SK-N-SH (cell line): ENCODE data around the gene GPR15LG. TPM values are rescaled to one million over a fixed set of nuclear protein-coding genes. Genes with fewer than 3 reads are reported as not detected.

Source experiments
- CTCF ChIA-PET: fragments of 300-600, 350-600 bp; formaldehyde crosslinking; extraction: SDS; loops from one replicate; lab custom pipeline; 2021; lab: Yijun Ruan, JAX
- POLR2A ChIA-PET: fragments of 350-600 bp; sonication (Branson Sonifier 250); formaldehyde crosslinking; extraction: SDS; loops from one replicate; lab custom pipeline; 2020; ENCODE audit warnings: antibody characterized with exemption, inconsistent platforms; lab: Yijun Ruan, JAX
- DNase-seq: peaks from one replicate; pipeline ENCODE4 v3.0.0; 2012
- H2AFZ ChIP-seq: fragments of 200-600 bp; sonication (generic); 2 replicates; pipeline ENCODE4 v1.8.1; 2016; ENCODE audit warnings: antibody characterized with exemption, mild to moderate bottlenecking, low read depth
- H3F3A ChIP-seq: fragments of 200-600 bp; sonication (generic); replicated peaks from 2 replicates; pipeline ENCODE3; 2016; ENCODE audit warnings: antibody characterized with exemption, mild to moderate bottlenecking; ENCODE audit not compliant: insufficient read depth
- H3K27ac ChIP-seq, 2 experiments: fragments of 200-500 bp in 1 of 2; fragments of 200-600 bp in 1 of 2; sonication (Bioruptor generic) in 1 of 2; sonication (generic), shearing (Covaris generic) in 1 of 2; 2 replicates each; pipeline versions ENCODE4 v1.5.1 to v1.6.1; 2014 to 2016; ENCODE audit warnings: low read depth in 2 of 2, inconsistent platforms in 1 of 2, low read length in 1 of 2, mild to moderate bottlenecking in 1 of 2, mixed read lengths in 1 of 2
- H3K27me3 ChIP-seq: fragments of 200-600 bp; sonication (generic), shearing (Covaris generic); 2 replicates; pipeline ENCODE4 v1.6.1; 2016; ENCODE audit warnings: mixed run types; ENCODE audit not compliant: insufficient read depth
- H3K36me3 ChIP-seq, 2 experiments: fragments of 200-500 bp in 1 of 2; fragments of 200-600 bp in 1 of 2; sonication (Bioruptor generic) in 1 of 2; sonication (generic) in 1 of 2; replicated peaks in 1 of 2; 2 replicates each; pipeline versions ENCODE3 to v1.5.1; 2014 to 2016; ENCODE audit warnings: low read length in 1 of 2, mild to moderate bottlenecking in 1 of 2; ENCODE audit not compliant: insufficient read depth in 2 of 2, control insufficient read depth in 1 of 2
- H3K4me1 ChIP-seq, 2 experiments: fragments of 200-500 bp in 1 of 2; fragments of 200-600 bp in 1 of 2; sonication (Bioruptor generic) in 1 of 2; sonication (generic), shearing (Covaris generic) in 1 of 2; 2 replicates each; pipeline versions ENCODE4 v1.5.1 to v1.6.1; 2014 to 2016; ENCODE audit warnings: low read depth in 1 of 2, low read length in 1 of 2, mixed run types in 1 of 2; ENCODE audit not compliant: insufficient read depth in 2 of 2, control insufficient read depth in 1 of 2
- H3K4me2 ChIP-seq: fragments of 200-600 bp; sonication (generic), shearing (Covaris generic); 2 replicates; pipeline ENCODE4 v1.6.1; 2017; ENCODE audit warnings: mixed run types
- H3K4me3 ChIP-seq, 2 experiments: fragments of 200-500 bp in 1 of 2; fragments of 200-600 bp in 1 of 2; sonication (Bioruptor generic) in 1 of 2; sonication (generic), shearing (Covaris generic) in 1 of 2; 2 replicates each; pipeline versions ENCODE4 v1.5.1 to v1.8.1; 2014 to 2016; ENCODE audit warnings: low read depth in 2 of 2, inconsistent platforms in 1 of 2, low read length in 1 of 2, mild to moderate bottlenecking in 1 of 2, mixed read lengths in 1 of 2, moderate library complexity in 1 of 2
- H3K79me2 ChIP-seq: fragments of 200-600 bp; sonication (generic); 2 replicates; pipeline ENCODE4 v1.8.1; 2017; ENCODE audit warnings: mild to moderate bottlenecking; ENCODE audit not compliant: insufficient read depth
- H3K9ac ChIP-seq: fragments of 200-600 bp; sonication (generic); 2 replicates; pipeline ENCODE4 v1.6.1; 2017; ENCODE audit warnings: mixed run types
- H3K9me2 ChIP-seq: fragments of 200-600 bp; sonication (generic); 2 replicates; pipeline ENCODE4 v1.6.1; 2017; ENCODE audit warnings: mixed run types
- H3K9me3 ChIP-seq: fragments of 200-600 bp; sonication (generic); 2 replicates; pipeline ENCODE4 v1.6.1; 2017; ENCODE audit warnings: mixed run types, mild to moderate bottlenecking, moderate library complexity
- H4K20me1 ChIP-seq: fragments of 200-600 bp; sonication (generic); 2 replicates; pipeline ENCODE4 v1.6.1; 2017; ENCODE audit warnings: mild to moderate bottlenecking, mixed run types; ENCODE audit not compliant: insufficient read depth
- CTCF ChIP-seq: fragments of 200-600 bp; sonication (generic); IDR thresholded peaks from 2 replicates; pipeline ENCODE4 v1.6.1; 2017; ENCODE audit warnings: antibody characterized with exemption, mild to moderate bottlenecking, moderate library complexity
- EP300 ChIP-seq, 2 experiments: IDR thresholded peaks; 2 replicates each; pipeline versions ENCODE4 v1.4.0 to v1.6.1; 2012; ENCODE audit warnings: borderline replicate concordance in 1 of 2, low read depth in 1 of 2, low read length in 1 of 2
- FOXJ3 ChIP-seq: sonication (generic); formaldehyde crosslinking; IDR thresholded peaks from 2 replicates; pipeline ENCODE4 v1.5.1; 2020; ENCODE audit warnings: mild to moderate bottlenecking, missing genetic modification reagents
- FOXM1 ChIP-seq: IDR thresholded peaks from 2 replicates; pipeline ENCODE4 v1.4.0; 2012; ENCODE audit warnings: low read depth, mild to moderate bottlenecking
- GATA2 ChIP-seq: sonication (generic); formaldehyde crosslinking; IDR thresholded peaks from 2 replicates; pipeline ENCODE4 v1.5.0; 2020; ENCODE audit warnings: mild to moderate bottlenecking, missing genetic modification reagents
- JUND ChIP-seq: IDR thresholded peaks from 2 replicates; pipeline ENCODE4 v1.4.0; 2012
- MAX ChIP-seq: IDR thresholded peaks from 2 replicates; pipeline ENCODE4 v1.4.0; 2012; ENCODE audit warnings: low read depth
- MEF2A ChIP-seq: IDR thresholded peaks from 2 replicates; pipeline ENCODE4 v1.4.0; 2012; ENCODE audit warnings: low read depth, borderline replicate concordance
- MXI1 ChIP-seq: IDR thresholded peaks from 2 replicates; pipeline ENCODE4 v1.6.1; 2012; ENCODE audit warnings: mild to moderate bottlenecking, low read depth, low read length, improper control_type of control experiment
- NFIC ChIP-seq: IDR thresholded peaks from 2 replicates; pipeline ENCODE4 v1.4.0; 2012; ENCODE audit warnings: borderline replicate concordance
- NRF1 ChIP-seq: IDR thresholded peaks from 2 replicates; pipeline ENCODE4 v1.6.1; 2012; ENCODE audit warnings: low read depth, mild to moderate bottlenecking, low read length
- PBX3 ChIP-seq: IDR thresholded peaks from 2 replicates; pipeline ENCODE4; 2012
- RAD21 ChIP-seq: IDR thresholded peaks from 2 replicates; pipeline ENCODE4 v1.6.1; 2012; ENCODE audit warnings: mild to moderate bottlenecking, low read length
- REST ChIP-seq: IDR thresholded peaks from 2 replicates; pipeline ENCODE4 v1.6.1; 2012; ENCODE audit warnings: mild to moderate bottlenecking, low read depth, low read length, moderate library complexity
- SIN3A ChIP-seq: IDR thresholded peaks from 2 replicates; pipeline ENCODE4 v1.6.1; 2012; ENCODE audit warnings: low read depth, mild to moderate bottlenecking, low read length, moderate library complexity, borderline replicate concordance
- TAF1 ChIP-seq: IDR thresholded peaks from 2 replicates; pipeline ENCODE4 v1.6.1; 2012; ENCODE audit warnings: low read depth, mild to moderate bottlenecking, low read length, moderate library complexity, borderline replicate concordance
- TEAD4 ChIP-seq: IDR thresholded peaks from 2 replicates; pipeline ENCODE4 v1.4.0; 2012; ENCODE audit warnings: mild to moderate bottlenecking, borderline replicate concordance; ENCODE audit not compliant: insufficient read depth
- USF1 ChIP-seq: IDR thresholded peaks from 2 replicates; pipeline ENCODE4 v1.4.0; 2012; ENCODE audit warnings: low read depth, borderline replicate concordance
- WGBS: methylation state at CpG from one replicate; pipeline ENCODE4 v1.1.6; 2017; ENCODE audit warnings: low lambda C conversion rate; 5-methylcytosine and 5-hydroxymethylcytosine counted together
- polyA plus RNA-seq, 3 experiments: library from polyadenylated mRNA; depleted of rRNA; stranded (reverse); fragments of >200 nt; gene quantifications; 2 replicates each; pipeline ENCODE4 v1.2.3, GENCODE V29; 2012

Gene GPR15LG
- polyA plus RNA-seq, 1 of the 3 experiments (the other 2 are of a cell fraction): not detected

GRCh38 chr10:84185526-84186175 is 12.1 kb downstream of the GPR15LG start (continued):
- TF ChIP-seq RAD21 (no peak), REST (no peak), FOXJ3 (no peak), PBX3 (no peak), GATA2 (CRISPR knock-in tag) (no peak), EP300 (IDR thresholded peaks at IDR 0.05; ENCODE audit: borderline replicate concordance in 1 of 2, low read depth in 1 of 2, low read length in 1 of 2) (no peak), USF1 (no peak), JUND (no peak), TAF1 (no peak), TEAD4 (no peak)

- H3K27ac ChIP-seq: no peak overlapping the region
- WGBS: 27% methylated on average over 3 of the region's 3 CpGs
- no peak overlapping the region for H3K4me3 ChIP-seq
- no peaks in the 10 kb centered on the region for H3K36me3 ChIP-seq
- no peaks in the 10 kb centered on the region for H3K79me2 ChIP-seq
- no peak for DNase-seq
- POLR2A ChIA-PET: no interaction called here
- H3K4me1 ChIP-seq: peaks cover 0 to 5% of the 10 kb centered on the region in 2 experiments; a peak in 1 of 4 replicates
- no peaks in the 10 kb centered on the region for H3K27me3 ChIP-seq
- no peaks in the 10 kb centered on the region for H4K20me1 ChIP-seq
- H3F3A ChIP-seq: no peaks in the 10 kb centered on the region
- H3K4me2 ChIP-seq: no peak overlapping the region
- H3K9me3 ChIP-seq: no peaks in the 10 kb centered on the region
- H3K9me2 ChIP-seq: no peaks in the 10 kb centered on the region
- no peak overlapping the region for H3K9ac ChIP-seq
- CTCF ChIA-PET: no interaction called here
- H2AFZ ChIP-seq: no peak overlapping the region
- TF ChIP-seq MXI1 (no peak), TAF1 (no peak), CTCF (no peak), FOXM1 (no peak), GATA2 (CRISPR knock-in tag) (no peak), USF1 (no peak), SIN3A (no peak), MEF2A (no peak), NRF1 (no peak), RAD21 (no peak), NFIC (no peak), MAX (no peak), REST (no peak)
Measured at GRCh38 chr10:84188815-84189214, 15.2 kb downstream of the GPR15LG start.
